ENCODE results near the gene DIP2A.
"Not testable (repeated sequence)": the region's sequence is repeated elsewhere in the genome, so short reads cannot be mapped to it uniquely, and the experiment has no call there.

The DIP2A gene

GRCh38 chr21:46564391-46564790 is 105.7 kb downstream of the DIP2A start:
- Histone ChIP-seq H3K4me3 (ENCODE audit: low read length) (no peak overlapping the region), H3K9me3 (ENCODE audit: insufficient read depth, low read depth, low read length) (no peaks in the 10 kb centered on the region), H3K27me3 (ENCODE audit: insufficient read depth, low read length) (no peaks in the 10 kb centered on the region), H3K9ac (ENCODE audit: low read depth, low read length) (no peak overlapping the region), H3K36me3 (ENCODE audit: insufficient read depth, low read depth, low read length) (peaks cover 80% of the 10 kb centered on the region), H3K4me1 (ENCODE audit: insufficient read depth, low read length) (no peaks in the 10 kb centered on the region), H3K27ac (ENCODE audit: low read length) (no peak overlapping the region)

- no peak overlapping the region for H3K27ac ChIP-seq (ENCODE audit: low read length)
- no peak overlapping the region for H3K4me3 ChIP-seq (ENCODE audit: low read length)
- H3K9ac ChIP-seq (ENCODE audit: low read depth, low read length): no peak overlapping the region
- H3K4me1 ChIP-seq (ENCODE audit: insufficient read depth, low read length): no peaks in the 10 kb centered on the region
- peaks cover 7% of the 10 kb centered on the region; the same call in 1 of the 2 replicates for H3K9me3 ChIP-seq (ENCODE audit: insufficient read depth, low read depth, low read length)
- peaks cover 68% of the 10 kb centered on the region for H3K36me3 ChIP-seq (ENCODE audit: insufficient read depth, low read depth, low read length)
- no peaks in the 10 kb centered on the region for H3K27me3 ChIP-seq (ENCODE audit: insufficient read depth, low read length)
Observed at GRCh38 chr21:46567348-46567747, 108.7 kb downstream of the DIP2A start.

- Histone ChIP-seq H3K4me3 (ENCODE audit: low read length) (no peak overlapping the region), H3K36me3 (ENCODE audit: insufficient read depth, low read depth, low read length) (peaks cover 66% of the 10 kb centered on the region), H3K4me1 (ENCODE audit: insufficient read depth, low read length) (no peaks in the 10 kb centered on the region), H3K9me3 (ENCODE audit: insufficient read depth, low read depth, low read length) (peaks cover 14% of the 10 kb centered on the region), H3K27me3 (ENCODE audit: insufficient read depth, low read length) (no peaks in the 10 kb centered on the region), H3K27ac (ENCODE audit: low read length) (no peak overlapping the region), H3K9ac (ENCODE audit: low read depth, low read length) (no peak overlapping the region)
Observed at GRCh38 chr21:46568562-46568961, 109.9 kb downstream of the DIP2A start.

DNA sequence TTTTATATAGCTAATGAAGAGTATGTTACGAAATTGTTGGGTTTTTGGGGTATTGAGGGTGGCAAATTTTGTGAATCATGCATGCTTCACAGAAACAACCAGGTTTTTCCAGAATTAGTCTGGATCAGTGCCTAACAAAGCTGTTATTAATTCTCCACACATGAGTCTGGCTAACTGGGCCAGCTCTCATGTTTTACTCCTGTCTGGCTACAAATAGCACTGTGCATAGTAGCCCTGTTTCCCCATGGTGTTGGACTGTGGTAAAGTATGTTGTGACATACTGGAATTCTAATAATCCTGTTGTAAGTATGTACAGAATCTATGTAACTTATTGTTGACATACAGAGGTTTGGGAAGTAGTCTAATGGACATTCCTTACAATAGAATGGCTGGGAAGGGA is 110.4 kb downstream of the DIP2A start:
- Histone ChIP-seq H3K27ac (ENCODE audit: low read length) (no peak overlapping the region), H3K36me3 (ENCODE audit: insufficient read depth, low read depth, low read length) (peaks cover 61% of the 10 kb centered on the region), H3K9me3 (ENCODE audit: insufficient read depth, low read depth, low read length) (peaks cover 14% of the 10 kb centered on the region)

DNA sequence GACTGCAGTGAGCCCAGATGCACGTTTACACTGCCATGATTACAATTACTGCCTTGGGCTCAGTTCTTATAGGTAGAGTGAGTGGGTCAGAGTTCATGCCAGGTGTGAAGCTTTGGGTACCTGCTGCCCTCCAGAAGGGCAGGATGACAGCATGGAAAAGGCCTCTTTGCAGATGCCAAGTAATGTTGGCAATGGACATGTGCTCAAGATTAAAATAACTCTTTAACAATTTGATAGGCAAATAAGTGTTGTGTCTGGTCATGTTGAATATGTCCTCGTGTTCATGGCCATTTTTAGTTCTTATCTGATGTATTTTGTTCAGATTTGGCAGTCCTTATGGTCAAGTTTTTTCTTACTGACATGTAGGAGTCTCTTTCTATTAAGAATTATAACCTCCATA is 111.4 kb downstream of the DIP2A start:
- Histone ChIP-seq H3K27ac (ENCODE audit: low read length) (no peak overlapping the region), H3K36me3 (ENCODE audit: insufficient read depth, low read depth, low read length) (peaks cover 60% of the 10 kb centered on the region), H3K9ac (ENCODE audit: low read depth, low read length) (no peak overlapping the region), H3K27me3 (ENCODE audit: insufficient read depth, low read length) (no peaks in the 10 kb centered on the region), H3K9me3 (ENCODE audit: insufficient read depth, low read depth, low read length) (peaks cover 17% of the 10 kb centered on the region), H3K4me1 (ENCODE audit: insufficient read depth, low read length) (no peaks in the 10 kb centered on the region), H3K4me3 (ENCODE audit: low read length) (no peak overlapping the region)

More for the DNA sequence above, 110.4 kb downstream of the DIP2A start:
- Histone ChIP-seq H3K4me1 (ENCODE audit: insufficient read depth, low read length) (no peaks in the 10 kb centered on the region), H3K27me3 (ENCODE audit: insufficient read depth, low read length) (no peaks in the 10 kb centered on the region), H3K9ac (ENCODE audit: low read depth, low read length) (no peak overlapping the region), H3K4me3 (ENCODE audit: low read length) (no peak overlapping the region)

- H3K27ac ChIP-seq (ENCODE audit: low read length): no peak overlapping the region
- no peak overlapping the region for H3K9ac ChIP-seq (ENCODE audit: low read depth, low read length)
- peaks cover 59% of the 10 kb centered on the region for H3K36me3 ChIP-seq (ENCODE audit: insufficient read depth, low read depth, low read length)
- no peaks in the 10 kb centered on the region for H3K4me1 ChIP-seq (ENCODE audit: insufficient read depth, low read length)
- no peak overlapping the region for H3K4me3 ChIP-seq (ENCODE audit: low read length)
- peaks cover 20% of the 10 kb centered on the region for H3K9me3 ChIP-seq (ENCODE audit: insufficient read depth, low read depth, low read length)
- no peaks in the 10 kb centered on the region for H3K27me3 ChIP-seq (ENCODE audit: insufficient read depth, low read length)
Observed at GRCh38 chr21:46570631-46571030, 111.9 kb downstream of the DIP2A start.

DNA sequence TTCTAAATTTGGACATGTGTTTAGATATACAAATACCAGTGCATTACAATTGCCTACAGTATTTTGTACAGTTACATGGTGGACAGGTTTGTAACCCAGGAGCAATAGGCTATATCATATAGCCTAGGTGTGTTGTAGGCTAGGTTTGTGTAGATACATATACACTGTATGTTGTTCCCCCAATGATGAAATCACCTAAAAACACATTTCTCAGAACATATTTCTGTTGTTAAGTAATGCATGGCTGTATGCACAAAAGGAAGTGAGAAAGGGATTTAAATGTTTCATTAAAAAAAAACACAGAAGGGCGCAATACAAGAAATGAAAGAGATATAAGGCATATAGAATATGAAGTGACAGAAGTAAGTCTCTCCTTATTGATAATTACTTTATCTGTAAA is 114.2 kb downstream of the DIP2A start:
- Histone ChIP-seq H3K4me3 (ENCODE audit: low read length) (no peak overlapping the region), H3K9ac (ENCODE audit: low read depth, low read length) (no peak overlapping the region), H3K36me3 (ENCODE audit: insufficient read depth, low read depth, low read length) (peaks cover 37% of the 10 kb centered on the region), H3K9me3 (ENCODE audit: insufficient read depth, low read depth, low read length) (peaks cover 20% of the 10 kb centered on the region), H3K27ac (ENCODE audit: low read length) (no peak overlapping the region), H3K27me3 (ENCODE audit: insufficient read depth, low read length) (no peaks in the 10 kb centered on the region), H3K4me1 (ENCODE audit: insufficient read depth, low read length) (no peaks in the 10 kb centered on the region)

DNA sequence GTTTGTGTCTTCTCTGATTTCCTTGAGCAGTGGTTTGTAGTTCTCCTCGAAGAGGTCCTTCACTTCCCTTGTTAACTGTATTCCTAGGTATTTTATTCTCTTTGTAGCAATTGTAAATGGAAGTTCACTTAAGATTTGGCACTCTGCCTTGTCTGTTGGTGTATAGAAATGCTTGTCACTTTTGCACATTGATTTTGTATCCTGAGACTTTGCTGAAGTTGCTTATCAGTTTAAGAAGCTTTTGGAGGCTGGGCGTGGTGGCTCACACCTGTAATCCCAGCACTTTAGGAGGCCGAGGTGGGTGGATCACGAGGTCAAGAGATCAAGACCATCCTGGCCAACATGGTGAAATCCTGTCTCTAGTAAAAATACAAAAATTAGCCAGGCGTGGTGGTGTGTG is 119.1 kb downstream of the DIP2A start:
- H3K27me3 ChIP-seq (ENCODE audit: insufficient read depth, low read length); H3K4me1 ChIP-seq (ENCODE audit: insufficient read depth, low read length); H3K27ac ChIP-seq (ENCODE audit: low read length); H3K4me3 ChIP-seq (ENCODE audit: low read length); H3K9ac ChIP-seq (ENCODE audit: low read depth, low read length); H3K36me3 ChIP-seq (ENCODE audit: insufficient read depth, low read depth, low read length): not testable (repeated sequence)
- H3K9me3 ChIP-seq (ENCODE audit: insufficient read depth, low read depth, low read length): peaks cover 51% of the 10 kb centered on the region

GRCh38 chr21:46579394-46579793 is 120.7 kb downstream of the DIP2A start:
- H3K4me1 ChIP-seq (ENCODE audit: insufficient read depth, low read length); H3K36me3 ChIP-seq (ENCODE audit: insufficient read depth, low read depth, low read length); H3K27me3 ChIP-seq (ENCODE audit: insufficient read depth, low read length); H3K9ac ChIP-seq (ENCODE audit: low read depth, low read length); H3K4me3 ChIP-seq (ENCODE audit: low read length); H3K27ac ChIP-seq (ENCODE audit: low read length): not testable (repeated sequence)
- peaks cover 60% of the 10 kb centered on the region for H3K9me3 ChIP-seq (ENCODE audit: insufficient read depth, low read depth, low read length)

DNA sequence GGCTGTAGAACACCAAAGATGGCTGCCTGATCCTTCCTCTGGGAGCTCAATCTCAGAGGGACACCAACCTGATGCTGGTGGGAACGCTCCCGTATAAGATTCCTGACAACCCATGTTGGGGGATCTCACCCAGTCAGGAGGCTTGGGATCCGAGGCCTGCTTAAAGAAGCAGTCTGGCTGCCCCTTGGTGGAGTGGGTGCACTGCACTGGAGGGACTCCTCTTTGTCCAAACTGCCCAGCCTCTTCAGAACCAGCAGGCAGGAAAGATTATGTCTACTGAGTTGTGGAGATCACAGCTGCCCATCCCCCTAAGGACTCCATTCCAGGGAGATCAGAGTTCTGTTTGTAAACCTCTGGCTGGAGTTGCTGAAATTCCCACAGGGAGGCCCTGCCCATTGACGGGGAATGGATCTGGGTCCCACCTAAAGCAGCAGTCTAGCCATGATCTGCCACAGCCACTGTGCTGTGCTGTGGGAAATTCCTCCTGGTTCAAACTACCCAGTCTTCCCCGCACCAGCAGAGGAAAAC is 123.2 kb downstream of the DIP2A start:
- Histone ChIP-seq H3K4me3 (ENCODE audit: low read length) (no peak overlapping the region), H3K9me3 (ENCODE audit: insufficient read depth, low read depth, low read length) (peaks cover 64% of the 10 kb centered on the region), H3K9ac (ENCODE audit: low read depth, low read length) (no peak overlapping the region), H3K36me3 (ENCODE audit: insufficient read depth, low read depth, low read length) (no peaks in the 10 kb centered on the region; the same call in 1 of the 2 replicates), H3K27ac (ENCODE audit: low read length) (no peak overlapping the region), H3K4me1 (ENCODE audit: insufficient read depth, low read length) (no peaks in the 10 kb centered on the region), H3K27me3 (ENCODE audit: insufficient read depth, low read length) (no peaks in the 10 kb centered on the region)

DNA sequence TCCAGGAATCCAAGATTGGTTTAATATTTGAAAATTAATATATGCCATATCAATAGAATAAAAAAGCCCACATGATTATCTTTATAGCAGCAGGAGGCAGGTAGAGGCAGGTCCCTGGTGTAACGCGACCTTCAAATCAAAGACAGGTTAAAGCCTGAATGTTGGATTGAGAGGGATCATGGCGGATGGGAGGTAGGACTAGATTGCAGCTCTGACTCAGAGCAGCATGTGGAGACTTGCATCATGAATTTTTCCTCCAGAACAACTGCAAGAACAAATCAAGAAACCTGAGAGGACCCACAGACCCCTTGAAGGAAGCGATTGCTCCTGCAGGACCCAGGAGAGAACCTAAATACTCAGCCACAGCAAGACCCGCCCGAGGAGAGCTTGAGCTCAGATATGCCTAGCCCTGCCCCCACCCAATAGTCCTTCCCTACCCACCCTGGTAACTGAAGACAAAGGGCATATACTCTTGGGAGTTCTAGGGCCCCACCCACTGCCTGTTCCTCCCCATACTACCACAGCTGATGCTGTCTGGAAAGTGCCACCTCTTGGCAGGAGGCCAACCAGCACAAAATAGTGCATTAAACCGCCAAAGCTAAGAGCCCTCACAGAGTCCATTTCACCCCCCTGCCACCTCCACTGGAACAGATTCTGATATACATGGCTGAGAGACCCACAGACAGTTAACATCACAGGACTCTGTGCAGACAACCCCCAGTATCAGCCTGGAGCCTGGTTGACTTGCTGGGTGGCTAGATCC is 126.7 kb downstream of the DIP2A start:
- no peaks in the 10 kb centered on the region for H3K4me1 ChIP-seq (ENCODE audit: insufficient read depth, low read length)
- no peaks in the 10 kb centered on the region; the same call in 1 of the 2 replicates for H3K36me3 ChIP-seq (ENCODE audit: insufficient read depth, low read depth, low read length)
- H3K9ac ChIP-seq (ENCODE audit: low read depth, low read length): no peak overlapping the region
- no peak overlapping the region for H3K27ac ChIP-seq (ENCODE audit: low read length)
- H3K4me3 ChIP-seq (ENCODE audit: low read length): no peak overlapping the region
- H3K9me3 ChIP-seq (ENCODE audit: insufficient read depth, low read depth, low read length): peaks cover 62% of the 10 kb centered on the region
- H3K27me3 ChIP-seq (ENCODE audit: insufficient read depth, low read length): no peaks in the 10 kb centered on the region

- Histone ChIP-seq H3K9me3 (ENCODE audit: insufficient read depth, low read depth, low read length) (peaks cover 44% of the 10 kb centered on the region), H3K4me3 (ENCODE audit: low read length) (no peak overlapping the region), H3K4me1 (ENCODE audit: insufficient read depth, low read length) (no peaks in the 10 kb centered on the region), H3K27me3 (ENCODE audit: insufficient read depth, low read length) (no peaks in the 10 kb centered on the region), H3K27ac (ENCODE audit: low read length) (no peak overlapping the region), H3K9ac (ENCODE audit: low read depth, low read length) (no peak overlapping the region), H3K36me3 (ENCODE audit: insufficient read depth, low read depth, low read length) (no peaks in the 10 kb centered on the region)
Observed at GRCh38 chr21:46594276-46594675, 135.6 kb downstream of the DIP2A start.

Measured in iPS-20b (cell line).